Hematopoietic multipotent progenitor cell (in vitro differentiated cells): Measurements from ENCODE around the gene SMIM43. TPM values are rescaled to one million over a fixed set of nuclear protein-coding genes. Genes with fewer than 3 reads are reported as not detected.
"Not testable (repeated sequence)": the region's sequence is repeated elsewhere in the genome, so short reads cannot be mapped to it uniquely, and the experiment has no call there.

ENCODE experiments used
- DNase-seq, 3 donors: peaks; one replicate each; pipeline ENCODE4 v3.0.0-alpha.2; 2011 to 2015; ENCODE audit warnings: low read depth in 2 of 3, low spot score in 2 of 3
- total RNA-seq: library from RNA; depleted of rRNA; stranded (reverse); fragments of >200 nt; gene quantifications from one replicate; pipeline ENCODE4 v1.2.3, GENCODE V29; 2012

SMIM43 gene
- total RNA-seq, 1 donor, result under 0.01 TPM

DNA sequence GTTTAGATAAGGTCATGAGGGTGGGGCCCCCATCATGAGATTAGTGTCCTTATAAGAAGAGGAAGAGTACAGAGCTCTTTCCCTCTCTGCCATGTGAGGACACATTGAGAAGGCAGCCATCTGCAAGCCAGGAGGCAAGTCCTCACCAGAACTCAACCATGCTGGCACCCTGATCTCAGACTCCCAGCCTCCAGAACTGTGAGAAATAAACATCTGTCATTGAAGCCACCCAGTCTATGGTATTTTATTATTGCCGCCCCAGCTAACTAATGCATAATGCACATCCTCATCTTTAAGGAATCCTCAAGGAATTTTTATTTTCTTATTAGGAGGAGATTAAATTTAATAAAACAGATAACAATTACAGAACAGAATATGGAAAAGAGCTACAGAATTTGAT lies 19.4 kb upstream of the SMIM43 start:
- DNase-seq, result no peak

DNA sequence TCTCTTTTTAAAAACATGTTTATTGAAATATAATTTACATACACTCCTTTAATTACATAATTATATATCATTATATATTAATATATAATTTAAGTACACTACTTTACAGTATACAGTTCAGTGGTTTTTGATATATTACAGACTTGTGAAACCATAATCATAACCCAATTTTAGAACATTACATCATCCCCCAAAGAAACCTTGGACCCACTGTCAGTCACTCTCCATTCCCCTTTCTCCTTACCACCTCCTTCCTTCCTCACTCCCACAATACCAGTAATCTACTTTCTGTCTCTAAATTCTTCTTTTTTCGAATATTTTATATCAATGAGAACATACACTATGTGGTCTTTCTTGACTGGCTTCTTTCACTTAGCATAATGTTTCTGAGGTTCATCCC lies 18.2 kb upstream of the SMIM43 start:
- DNase-seq, result no peak

DNA sequence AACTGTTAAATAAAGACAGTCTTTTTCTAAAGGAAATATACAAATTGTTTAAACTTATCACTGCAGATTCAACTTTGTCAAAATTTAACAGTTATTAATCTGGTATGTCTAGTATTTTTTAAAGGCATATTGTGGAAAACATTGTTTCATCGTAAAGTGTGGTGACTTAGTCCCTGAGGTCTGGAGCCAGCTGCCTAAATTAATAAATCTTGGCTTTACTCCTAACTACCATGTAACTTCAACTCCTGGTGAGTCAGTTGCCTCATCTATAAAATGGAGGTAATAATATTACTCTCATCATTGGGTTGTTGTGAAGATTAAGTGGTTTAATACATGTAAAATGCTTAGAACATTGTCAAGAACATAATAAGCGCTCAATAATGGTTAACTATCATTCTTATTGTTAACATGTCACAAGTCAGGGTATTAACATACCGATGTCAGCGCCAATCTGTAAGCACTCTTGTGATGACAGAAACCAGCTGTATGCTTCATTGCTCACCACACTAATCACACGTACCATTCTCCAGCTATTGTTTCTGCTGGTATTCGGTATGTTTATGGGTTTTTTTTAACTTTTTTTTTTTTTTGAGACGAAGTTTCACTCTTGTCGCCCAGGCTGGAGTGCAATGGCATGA lies 14.1 kb upstream of the SMIM43 start:
- DNase-seq, result no peak

DNA sequence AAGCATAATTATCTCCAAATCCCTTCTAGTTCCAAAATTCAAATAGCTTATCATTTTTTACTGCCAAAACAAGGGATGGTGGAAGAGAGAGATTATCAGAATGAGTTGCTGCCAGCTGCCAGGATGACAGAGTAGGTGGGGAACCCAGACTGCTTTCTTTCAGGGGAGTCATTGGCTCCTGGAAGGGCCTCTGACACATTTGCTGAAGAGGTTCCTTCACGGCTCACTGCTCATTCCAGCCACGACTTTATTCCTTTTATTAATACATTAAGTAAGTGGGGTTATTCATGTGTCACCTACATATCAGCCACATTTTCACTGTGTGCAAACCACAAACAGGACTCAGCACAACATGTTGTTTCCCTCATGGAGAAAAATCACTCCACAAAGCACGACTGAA lies 12.7 kb upstream of the SMIM43 start:
- DNase-seq, result no peak

DNA sequence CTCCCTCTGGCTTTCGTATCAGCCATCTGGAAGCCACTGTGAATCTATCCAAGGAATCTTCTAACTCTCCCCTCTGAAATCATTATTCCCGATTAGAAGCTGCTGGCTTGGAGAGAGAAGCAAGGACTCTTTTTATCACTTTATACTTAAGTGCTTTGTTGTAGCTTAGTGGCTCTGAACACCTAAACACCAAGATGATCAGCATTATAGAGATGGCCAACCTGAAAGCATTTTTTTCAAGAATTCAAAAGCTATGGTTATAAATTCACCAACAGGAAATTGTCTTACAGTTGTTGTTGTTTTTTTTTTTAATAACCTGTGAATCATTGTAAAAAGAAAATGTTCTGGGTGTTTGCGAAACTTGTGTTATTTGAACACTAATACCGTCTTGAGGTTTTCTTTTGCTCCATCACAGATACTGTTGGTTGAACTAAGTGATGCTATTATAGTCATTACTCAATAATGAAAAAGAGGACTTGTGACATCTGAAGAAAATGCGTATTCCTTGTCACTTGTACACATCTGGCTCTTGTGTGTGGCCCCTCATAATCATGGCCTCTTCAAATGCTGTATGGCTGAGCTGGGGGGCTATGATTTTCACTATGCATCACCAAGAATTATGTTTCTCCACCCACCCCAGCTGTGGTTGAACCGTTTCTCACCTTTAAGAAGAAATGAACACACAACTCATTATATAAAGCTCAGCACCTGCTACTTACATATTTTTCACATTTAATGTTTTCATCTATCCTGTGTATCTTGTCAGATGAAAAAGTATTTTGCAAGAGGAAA lies 11.8 kb upstream of the SMIM43 start:
- no peak for DNase-seq

DNA sequence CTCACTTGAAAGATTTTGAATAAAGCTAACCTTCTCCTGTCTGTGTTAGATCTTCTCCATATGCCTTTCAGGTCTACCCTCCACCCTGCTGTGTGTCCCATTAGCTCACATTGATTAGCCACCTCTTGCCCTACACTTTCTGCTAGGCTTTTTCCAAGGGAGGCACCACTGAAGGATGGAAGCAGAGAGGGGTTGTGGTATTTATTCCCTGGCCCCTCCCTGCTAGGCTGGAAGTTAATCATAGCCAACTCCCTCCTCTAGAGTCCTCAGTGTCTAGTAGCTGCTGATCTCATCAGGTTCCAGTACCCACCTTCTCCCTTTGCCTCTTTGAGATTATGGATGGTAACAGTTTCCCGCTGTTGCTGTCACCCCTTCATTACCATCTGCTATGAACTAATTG lies 8.9 kb upstream of the SMIM43 start:
- no peak for DNase-seq

DNA sequence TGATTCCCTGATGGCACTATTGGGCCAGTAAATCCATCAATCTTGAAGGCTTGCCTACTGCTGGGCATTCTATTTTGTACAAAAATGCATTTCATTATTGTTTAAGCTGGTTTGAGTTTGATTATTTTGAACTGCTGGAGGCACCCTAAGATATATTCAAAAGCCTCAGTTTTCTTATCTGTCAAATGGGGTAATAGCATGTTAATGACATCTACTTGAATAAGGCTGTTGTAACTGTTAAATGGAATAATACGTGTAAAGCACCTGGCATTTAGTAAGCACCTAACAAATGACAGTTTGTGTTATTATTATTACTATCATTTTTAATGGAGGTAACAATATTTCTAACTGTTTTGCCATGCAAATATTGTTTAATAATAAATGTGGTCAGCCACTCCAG lies 6.9 kb upstream of the SMIM43 start:
- no peak for DNase-seq

DNA sequence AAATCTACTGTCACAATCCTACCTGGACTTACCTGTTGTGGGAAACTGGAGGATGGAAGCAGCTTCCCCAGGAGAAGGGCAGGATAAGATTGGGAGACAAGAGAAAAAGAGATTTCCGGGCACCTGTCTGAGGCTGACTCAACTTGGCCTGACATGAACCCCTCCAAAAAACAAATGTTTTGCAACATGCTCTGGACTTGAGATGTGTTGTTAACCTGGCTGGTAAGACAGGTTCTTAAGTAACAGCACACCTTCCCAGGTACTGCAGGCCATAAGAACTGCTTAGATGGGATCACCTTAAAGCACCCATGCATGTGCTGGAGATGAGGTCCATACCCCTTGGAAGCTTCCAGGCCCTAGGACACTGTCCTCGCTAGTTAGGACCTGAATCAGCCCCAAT lies 4.4 kb upstream of the SMIM43 start:
- DNase-seq, result no peak

DNA sequence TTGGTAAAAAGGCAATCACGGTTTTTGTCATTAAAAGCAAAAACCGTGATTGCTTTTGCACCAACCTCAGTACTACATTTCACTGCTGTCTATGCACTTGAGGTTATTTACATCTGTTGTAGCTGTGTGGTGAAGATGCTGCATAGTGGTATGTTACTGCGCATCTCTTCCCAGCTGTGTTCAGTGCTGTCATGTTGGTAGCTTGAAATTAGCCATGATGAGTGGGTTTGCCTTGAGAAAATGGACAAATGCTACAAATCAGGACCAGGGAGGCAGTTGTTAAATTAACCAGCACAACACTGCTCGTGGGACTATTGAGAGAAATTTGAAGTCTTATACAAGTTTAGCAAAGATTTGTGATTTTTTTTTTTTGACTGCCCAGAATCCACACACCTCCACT lies 2.2 kb upstream of the SMIM43 start:
- no peak for DNase-seq

DNA sequence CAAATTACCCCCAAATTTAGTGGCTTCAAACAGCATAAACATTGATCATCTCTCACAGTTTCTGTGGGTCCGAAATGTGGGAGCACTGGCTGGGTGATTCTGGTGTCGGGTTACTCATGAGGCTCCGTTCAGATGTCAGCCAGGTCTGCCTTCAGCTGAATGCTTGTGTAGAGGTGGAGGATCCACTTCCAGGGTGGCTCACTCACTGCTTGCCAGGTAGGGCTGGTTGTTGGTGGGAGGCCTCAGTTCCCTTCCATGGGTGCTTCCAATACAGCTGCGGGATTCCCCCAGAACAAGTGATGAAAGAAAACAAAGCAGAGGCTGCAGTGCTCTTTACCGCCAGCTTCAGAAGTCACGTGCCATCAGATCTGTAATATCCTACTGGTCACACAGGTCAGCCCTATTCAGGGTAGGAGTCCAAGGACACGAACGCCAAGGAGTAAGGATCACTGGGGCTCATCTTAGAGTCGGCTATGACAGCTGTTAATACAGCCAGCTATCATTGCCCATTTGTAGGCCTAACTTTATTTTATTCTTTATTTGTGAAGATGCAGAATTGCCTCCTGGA lies 1.1 kb upstream of the SMIM43 start:
- no peak for DNase-seq

DNA sequence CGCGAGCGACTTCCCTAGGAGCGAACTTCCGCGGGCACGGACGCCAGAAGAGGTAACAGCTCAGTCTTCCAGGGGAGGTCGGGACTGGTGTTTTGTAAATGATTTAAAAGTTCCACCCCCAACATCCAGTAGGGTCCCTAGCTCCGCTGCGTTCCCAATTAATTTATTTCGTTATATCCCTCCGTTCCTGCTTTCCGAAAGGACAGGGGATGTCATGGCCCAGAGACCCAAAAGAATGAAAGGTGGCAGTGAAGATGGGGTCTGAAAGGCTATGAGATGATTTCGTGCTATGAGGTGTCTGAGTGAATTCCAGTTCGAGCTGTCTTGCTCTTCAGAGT lies 373 bp upstream of the SMIM43 start:
- no peak for DNase-seq

DNA sequence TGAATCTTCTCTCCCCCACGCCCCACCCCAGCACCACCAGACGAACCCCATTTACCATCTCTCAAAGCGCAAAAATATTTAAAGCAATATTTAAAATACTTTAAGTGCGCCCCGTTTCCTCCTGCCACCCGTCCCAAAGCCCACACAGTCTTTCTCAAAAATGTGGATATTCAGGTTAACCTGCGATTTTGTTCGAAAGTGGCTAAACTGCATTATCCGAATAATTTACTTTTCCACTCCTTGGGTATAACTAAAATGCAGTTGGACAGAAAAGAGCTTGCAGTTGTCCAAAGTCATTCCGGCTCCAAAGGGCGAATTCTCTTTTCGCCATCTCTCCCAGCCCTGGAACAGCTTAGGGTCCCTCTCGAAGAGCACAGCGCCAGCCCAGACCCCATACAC lies 662 bp downstream of the SMIM43 start:
- DNase-seq, result no peak

DNA sequence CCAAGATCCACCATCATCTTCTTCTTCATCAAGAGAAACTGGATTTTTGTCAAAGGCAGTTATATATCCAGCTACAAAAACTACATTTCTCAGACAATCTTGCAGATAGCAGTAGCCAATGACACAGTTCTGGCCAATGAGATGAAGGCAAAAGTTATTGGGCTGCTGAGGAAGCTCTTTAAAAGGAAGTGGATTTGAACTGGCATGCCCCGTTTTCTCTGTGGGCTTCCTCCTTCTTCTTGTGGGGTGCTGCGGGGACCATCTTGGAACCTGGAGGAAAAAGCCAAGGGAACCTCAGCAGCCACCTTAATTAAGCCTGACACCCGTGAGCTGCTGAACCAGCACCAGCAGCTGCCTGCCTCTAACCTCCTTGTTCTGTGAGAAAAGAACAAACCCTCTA lies 4.8 kb downstream of the SMIM43 start:
- no peak for DNase-seq

DNA sequence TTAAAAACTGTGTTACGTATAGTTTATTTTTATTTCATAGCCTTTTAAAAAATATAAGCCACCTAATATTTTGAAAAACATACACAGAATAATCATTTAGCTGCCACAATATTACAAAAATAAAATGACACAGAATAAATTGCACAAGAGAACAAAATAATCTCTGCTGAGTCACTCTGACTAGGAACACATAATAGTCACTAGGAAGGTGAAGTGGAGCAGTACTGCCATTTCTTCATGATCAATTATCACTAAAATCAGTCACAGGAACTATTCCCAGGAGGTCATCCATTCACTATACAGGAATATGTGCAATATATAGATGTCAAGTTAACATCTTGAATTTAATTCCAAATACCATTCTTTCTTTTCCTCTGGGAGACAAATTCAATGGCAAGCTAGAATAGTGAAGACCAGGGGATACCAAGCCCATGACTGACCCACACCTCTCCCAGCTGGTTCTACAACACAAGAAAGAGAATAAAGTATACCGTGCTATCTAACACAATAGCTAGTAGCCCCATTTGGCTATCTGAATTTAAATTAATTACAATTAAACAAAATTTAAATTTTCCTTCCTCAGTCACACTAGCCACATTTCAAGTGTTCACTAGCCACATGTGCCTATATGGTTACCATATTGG lies 5.9 kb downstream of the SMIM43 start:
- DNase-seq, result no peak

DNA sequence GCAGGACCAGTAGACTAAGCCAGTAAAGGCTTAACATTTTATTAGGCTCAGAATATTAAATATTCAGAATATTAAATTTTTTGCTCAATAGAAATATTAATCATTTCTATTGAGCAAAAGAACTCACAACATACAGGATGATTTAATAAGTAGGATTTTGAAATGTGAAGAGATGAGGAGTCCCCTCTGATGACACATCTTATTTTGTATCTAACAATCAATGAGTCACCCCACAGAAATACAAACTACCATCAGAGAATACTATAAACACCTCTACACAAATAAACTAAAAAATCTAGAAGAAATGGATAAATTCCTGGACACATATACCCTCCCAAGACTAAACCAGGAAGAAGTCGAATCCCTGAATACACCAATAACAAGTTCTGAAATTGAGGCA lies 12.8 kb downstream of the SMIM43 start:
- DNase-seq, result not testable (repeated sequence)

DNA sequence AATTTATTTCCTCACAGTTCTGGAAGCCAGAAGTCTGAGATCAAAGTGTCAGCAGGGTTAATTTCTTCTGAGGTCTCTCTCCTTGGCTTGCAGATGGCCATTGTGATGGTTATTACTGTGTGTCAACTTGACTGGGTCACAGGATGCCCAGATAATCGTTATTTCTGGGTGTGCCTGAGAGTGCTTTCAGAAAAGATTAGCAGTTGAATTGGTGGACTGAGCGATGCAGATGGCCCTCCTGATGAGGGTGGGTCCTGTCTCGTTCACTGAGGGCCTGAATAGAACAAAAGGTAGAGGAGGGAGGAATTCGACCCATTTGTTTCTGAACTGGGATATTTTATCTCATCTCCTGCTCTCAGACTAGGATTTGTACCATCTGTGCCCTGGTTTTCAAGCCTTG lies 15.7 kb downstream of the SMIM43 start:
- no peak for DNase-seq

DNA sequence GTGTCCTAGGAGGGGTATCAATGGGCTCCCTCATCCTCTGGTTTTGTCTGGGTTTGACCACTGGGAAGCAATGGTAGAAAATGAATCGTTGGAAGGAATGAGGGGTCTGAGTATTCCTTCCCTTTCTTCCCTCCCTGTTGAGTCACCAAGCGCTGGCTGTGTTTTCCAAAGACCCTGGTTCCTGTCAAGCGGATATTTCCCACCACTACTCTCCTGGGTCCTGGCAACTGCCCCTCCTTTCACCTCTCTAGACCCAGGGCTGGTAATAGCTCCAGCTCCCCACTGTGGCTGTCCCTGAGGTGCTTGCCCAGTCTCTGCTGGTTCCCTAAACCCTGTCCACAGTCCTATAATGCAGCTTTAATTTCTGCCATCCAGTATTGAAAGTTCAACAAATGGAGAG lies 22.2 kb downstream of the SMIM43 start:
- no peak for DNase-seq

DNA sequence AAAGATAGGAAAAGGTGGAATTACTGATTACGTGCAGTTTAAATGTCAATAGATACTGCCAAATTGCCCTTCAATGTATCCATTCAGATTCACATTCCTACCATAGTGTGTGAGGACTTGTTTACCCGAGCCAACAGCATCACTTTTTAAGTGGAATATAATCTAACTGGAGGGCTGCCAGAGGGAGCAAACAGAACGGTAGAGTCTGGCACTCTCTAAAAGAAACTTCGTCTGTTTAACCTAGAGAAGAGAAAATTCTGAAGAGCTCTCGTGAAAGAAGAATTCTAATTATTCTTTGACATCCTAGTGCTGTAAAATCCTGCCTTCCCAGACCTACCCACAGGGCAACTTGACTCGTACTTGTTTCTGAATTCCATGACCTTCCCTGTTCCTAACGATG lies 23.2 kb downstream of the SMIM43 start:
- no peak for DNase-seq

DNA sequence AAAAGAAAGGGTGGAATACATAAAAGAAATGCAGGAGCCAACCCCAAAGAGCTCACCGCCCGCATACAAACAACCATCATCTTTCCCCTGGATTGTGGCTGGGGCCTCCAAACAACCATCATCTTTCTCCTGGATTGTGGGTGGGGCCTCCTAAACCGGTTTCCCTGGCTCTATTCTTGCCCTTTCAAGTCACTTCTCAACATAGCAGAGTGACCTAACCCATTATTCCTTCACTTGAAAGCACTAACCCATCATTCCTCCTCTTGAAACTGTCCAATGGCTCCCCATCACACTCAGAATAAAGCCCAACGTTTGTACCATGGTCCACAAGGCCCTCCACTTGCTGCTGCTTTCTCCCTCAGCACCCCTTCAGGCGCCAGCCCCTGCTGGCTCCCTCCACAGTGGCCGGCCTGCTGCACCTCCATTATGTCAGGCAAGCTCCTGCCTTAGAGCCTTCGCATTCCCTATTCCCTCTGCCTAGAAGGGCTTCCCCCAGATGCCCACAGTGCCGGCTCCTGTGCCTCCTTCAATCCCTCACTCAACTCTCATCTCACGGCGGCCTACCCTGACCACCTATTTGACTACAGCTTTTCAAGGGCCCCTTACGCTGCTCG lies 24.1 kb downstream of the SMIM43 start:
- no peak for DNase-seq

DNA sequence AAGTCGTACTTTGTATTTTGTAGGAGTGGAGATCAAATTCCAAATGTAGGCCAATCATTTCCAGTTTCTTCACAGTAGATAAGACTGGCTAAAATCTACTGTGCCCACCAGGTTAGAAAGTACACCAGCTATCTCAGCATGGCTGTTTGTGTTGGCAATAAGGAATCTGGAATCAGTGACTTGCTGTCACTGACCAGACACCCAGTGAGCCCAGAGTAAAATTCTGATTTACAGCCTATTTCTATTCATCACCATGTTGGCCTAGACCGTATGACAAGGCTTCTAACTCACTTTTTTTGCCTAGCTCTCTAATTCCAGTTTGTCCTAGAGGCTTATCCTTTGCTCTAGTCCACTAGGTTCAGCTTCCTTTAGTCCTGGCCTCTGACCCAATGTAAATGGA lies 25.4 kb downstream of the SMIM43 start:
- DNase-seq, result no peak

DNA sequence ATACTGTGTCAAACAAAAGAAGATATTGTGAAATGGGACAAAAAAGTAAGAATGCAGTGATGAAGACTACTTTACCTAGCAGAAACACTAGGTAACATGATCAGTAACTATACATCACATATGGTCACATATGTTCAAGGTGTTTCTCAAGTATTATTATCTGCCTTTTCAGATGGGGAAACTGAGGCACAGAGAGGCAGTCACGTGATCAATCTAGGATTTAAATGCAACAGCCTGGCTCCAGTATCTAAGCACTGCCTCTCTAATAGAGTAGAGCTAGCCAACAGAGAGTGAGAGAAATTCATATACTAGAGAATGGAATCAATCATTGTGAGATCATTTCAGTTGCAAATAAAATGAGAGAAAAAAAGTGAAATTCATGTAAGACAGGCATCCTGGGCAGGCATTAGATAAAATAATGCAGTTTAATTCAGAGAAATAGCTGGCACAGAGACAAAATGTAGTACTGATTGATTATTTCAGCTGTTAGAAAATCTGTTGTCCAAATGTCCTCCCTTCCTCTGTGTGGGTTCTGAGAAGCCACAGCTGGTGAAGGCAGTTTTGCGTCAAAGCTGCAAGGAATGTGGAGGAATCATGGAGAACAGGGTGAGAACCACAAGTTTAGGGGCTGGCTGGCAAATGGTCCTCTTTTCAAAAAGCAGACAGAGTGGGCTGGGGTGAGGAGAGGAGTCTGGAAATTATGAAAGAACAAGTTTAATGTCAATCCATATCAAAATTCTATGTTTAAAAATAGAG lies 26.0 kb downstream of the SMIM43 start:
- DNase-seq, result no peak
